Measurements from ENCODE around the gene C10orf95. TPM values are rescaled to one million over a fixed set of nuclear protein-coding genes. Genes with fewer than 3 reads are reported as not detected.

The C10orf95 gene
- total RNA-seq, 1 donor from 2014 or later = 2.9 TPM

DNA sequence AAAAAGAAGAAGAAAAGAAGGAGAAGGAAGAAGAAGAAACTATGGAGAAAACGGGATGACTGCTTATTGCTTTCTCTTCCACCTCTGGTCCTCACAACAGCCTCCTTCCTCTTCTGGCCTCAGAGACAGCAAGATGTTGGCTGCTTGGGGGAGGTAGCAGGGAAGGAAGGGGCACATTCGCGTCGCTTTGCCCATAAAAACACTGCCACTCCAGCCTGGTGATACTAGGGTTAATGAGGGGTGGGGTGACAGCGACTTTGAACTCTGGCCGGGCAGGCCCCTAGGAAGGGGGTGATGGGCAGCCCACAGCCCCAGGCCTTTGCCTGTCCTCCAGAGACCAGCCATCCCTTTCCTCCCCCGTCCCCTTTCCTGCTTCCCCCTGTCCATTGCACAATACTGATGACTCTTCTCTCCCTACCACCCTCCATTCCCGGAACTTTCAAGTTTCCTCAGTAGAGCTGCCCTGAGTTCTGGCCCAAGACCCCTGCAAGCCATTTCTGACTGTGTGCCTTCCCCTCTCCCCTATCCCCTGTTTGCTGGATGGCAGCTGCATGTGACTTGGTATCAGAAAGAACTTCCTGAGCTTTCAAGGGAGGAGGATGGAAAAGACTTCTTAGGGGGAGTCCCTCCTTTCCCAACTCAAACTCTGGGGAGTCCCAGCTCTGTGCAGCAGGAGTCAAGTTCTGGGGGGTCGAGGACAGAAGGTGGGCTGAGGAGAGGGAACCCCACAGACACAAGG is 16.8 kb downstream of the C10orf95 start:
- FAIRE-seq (no peak), DNase-seq (ENCODE audit: low read depth) (peak; percentile 60)
- Histone ChIP-seq H3K27me3 (ENCODE audit: control insufficient read depth, insufficient read depth, low read length) (no peaks in the 10 kb centered on the region), H3K36me3 (ENCODE audit: control insufficient read depth, insufficient read depth, low read length) (no peaks in the 10 kb centered on the region), H3K4me3 (ENCODE audit: low read depth, low read length) (no peak overlapping the region)
- TF ChIP-seq, protein P1, sequence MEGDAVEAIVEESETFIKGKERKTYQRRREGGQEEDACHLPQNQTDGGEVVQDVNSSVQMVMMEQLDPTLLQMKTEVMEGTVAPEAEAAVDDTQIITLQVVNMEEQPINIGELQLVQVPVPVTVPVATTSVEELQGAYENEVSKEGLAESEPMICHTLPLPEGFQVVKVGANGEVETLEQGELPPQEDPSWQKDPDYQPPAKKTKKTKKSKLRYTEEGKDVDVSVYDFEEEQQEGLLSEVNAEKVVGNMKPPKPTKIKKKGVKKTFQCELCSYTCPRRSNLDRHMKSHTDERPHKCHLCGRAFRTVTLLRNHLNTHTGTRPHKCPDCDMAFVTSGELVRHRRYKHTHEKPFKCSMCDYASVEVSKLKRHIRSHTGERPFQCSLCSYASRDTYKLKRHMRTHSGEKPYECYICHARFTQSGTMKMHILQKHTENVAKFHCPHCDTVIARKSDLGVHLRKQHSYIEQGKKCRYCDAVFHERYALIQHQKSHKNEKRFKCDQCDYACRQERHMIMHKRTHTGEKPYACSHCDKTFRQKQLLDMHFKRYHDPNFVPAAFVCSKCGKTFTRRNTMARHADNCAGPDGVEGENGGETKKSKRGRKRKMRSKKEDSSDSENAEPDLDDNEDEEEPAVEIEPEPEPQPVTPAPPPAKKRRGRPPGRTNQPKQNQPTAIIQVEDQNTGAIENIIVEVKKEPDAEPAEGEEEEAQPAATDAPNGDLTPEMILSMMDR (IDR thresholded peaks at IDR 0.05; ENCODE audit: insufficient read depth, low read length, severe bottlenecking) = no peak

DNA sequence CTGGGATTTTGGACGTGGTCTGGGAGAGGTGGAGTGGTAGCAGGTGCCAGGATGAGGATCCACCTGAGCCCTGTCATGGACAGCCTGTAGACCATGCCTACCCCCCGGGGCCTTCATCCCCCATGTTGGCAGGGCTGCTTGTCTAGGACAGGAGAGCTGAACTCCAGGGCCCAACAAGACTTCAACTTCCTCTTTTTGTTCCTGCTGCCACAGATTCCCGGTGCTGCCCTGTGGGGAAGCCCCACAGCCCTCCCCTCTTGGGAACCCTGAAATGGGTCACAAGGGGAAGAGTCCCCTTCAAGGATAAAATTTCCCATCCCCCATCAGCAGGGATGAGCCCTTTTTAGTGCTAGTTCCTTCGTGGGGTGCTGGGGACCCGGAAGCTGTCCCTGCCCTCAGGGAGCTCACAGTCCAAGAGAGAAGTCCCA is 17.7 kb downstream of the C10orf95 start:
- FAIRE-seq (no peak), DNase-seq (ENCODE audit: low read depth) (no peak)
- TF ChIP-seq, protein P1 (IDR thresholded peaks at IDR 0.05; ENCODE audit: insufficient read depth, low read length, severe bottlenecking) = no peak
- no peaks in the 10 kb centered on the region for H3K27me3 ChIP-seq (ENCODE audit: control insufficient read depth, insufficient read depth, low read length)
- H3K36me3 ChIP-seq (ENCODE audit: control insufficient read depth, insufficient read depth, low read length) = no peaks in the 10 kb centered on the region
- no peak overlapping the region for H3K4me3 ChIP-seq (ENCODE audit: low read depth, low read length)

DNA sequence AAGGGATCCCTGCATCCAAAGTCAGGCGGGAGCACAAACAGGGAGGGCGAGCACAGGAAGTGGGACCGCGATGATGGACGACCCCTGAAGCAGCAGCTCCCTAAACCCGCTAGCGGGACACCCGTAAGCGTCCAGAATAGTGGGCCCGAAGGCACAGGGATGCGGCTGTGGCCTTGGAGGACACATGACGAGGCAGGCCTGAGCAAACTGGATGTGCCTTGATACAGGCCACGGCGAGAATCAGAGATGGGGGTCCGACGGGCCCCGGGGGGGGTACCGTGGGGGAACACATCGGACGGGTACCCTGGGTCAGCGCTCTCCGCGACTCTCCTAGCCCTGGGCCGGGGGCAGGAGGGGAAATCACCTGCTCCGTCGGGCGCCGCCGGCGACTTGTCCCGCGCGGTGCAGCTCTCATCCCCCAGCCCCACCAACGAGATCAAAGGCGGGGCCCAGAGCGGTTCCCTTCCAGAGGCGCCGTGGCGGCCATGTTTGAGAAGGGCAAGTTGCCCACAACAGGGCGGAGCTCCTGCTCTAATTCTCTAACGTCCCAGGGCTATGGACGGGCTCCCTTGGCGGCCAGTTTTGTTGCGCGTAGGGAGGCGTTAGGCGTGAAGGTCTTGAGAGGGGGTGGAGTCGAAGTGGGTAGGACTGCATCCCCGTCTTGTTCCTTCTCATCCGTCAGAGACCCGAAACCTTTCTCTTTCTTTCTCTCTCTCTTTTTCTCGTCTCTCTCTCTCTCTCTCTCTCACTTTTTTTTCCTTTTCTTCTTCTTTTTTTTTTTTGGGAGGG is 19.0 kb downstream of the C10orf95 start, which contains the start of gene CUEDC2:
Gene CUEDC2 (minus strand): TSS at position 413 of the 789 bp plus-strand sequence. CDS start 7,386 bp downstream, outside the sequence.
- no peaks in the 10 kb centered on the region for H3K36me3 ChIP-seq (ENCODE audit: control insufficient read depth, insufficient read depth, low read length)
- DNase-seq (ENCODE audit: low read depth) (peak; percentile 86), FAIRE-seq (no peak)
- H3K4me3 ChIP-seq (ENCODE audit: low read depth, low read length) = peak within 1 kb of the TSS; percentile 67
- H3K27me3 ChIP-seq (ENCODE audit: control insufficient read depth, insufficient read depth, low read length) = no peaks in the 10 kb centered on the region
- TF ChIP-seq, protein P1 (IDR thresholded peaks at IDR 0.05; ENCODE audit: insufficient read depth, low read length, severe bottlenecking) = no peak

DNA sequence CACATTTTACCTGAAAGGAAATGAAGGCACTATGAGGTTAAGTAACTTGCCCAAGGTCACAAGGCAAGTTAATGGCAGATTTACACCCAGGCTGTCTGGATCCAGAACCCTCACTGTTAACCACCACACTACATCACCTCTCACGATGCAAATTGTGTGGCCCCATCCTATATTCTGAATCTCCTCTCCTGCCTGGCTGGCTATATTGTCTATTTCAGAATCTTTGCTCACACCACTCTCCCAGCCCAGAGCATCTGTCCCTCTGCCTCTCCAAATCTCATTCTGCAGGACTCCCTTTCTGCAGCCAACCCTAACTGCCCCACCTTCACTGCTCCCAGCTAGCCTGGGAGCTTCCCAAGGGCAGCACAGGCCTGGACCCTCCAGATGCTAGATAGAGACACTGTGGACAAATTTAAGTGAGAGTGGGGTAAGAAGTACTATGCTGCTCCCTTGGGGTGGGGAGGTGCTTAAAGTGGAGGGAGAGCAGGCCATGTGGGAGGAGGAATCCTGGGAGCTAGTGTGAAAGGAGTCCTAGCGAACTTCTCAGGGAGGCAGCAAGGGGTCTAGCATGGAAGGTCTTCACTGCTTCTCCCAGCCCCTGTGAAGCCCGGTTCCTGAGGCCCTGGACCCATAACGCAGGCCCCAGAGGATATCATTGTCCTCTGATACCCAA is 19.8 kb downstream of the C10orf95 start:
- TF ChIP-seq, protein P1 (IDR thresholded peaks at IDR 0.05; ENCODE audit: insufficient read depth, low read length, severe bottlenecking) = no peak
- H3K27me3 ChIP-seq (ENCODE audit: control insufficient read depth, insufficient read depth, low read length) = no peaks in the 10 kb centered on the region
- no peak for DNase-seq (ENCODE audit: low read depth)
- no peak for FAIRE-seq
- H3K4me3 ChIP-seq (ENCODE audit: low read depth, low read length) = peak overlapping the region; percentile 67
- no peaks in the 10 kb centered on the region for H3K36me3 ChIP-seq (ENCODE audit: control insufficient read depth, insufficient read depth, low read length)

DNA sequence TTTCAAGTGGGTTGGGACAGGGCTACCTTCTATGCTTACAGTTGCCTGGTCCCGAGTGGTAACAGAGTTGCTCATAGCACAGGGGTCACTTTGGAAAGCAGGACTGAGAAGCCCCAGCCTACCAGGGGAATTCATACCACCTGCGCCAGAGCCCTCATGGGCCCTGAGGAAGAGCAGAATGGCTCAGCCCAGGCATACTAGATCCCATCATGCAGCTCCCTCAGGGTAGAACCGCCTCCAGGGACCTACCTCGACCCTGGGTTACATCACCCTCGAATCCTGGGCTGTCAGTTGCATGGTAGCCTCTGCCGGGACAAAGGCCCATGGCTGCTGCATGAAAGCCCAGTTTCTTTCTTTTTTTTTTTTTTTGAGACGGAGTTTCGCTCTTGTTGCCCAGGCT is 21.9 kb downstream of the C10orf95 start:
- TF ChIP-seq, protein P1 (IDR thresholded peaks at IDR 0.05; ENCODE audit: insufficient read depth, low read length, severe bottlenecking) = no peak

More for the DNA sequence above, 21.9 kb downstream of the C10orf95 start:
- H3K36me3 ChIP-seq (ENCODE audit: control insufficient read depth, insufficient read depth, low read length) = no peaks in the 10 kb centered on the region
- no peak for DNase-seq (ENCODE audit: low read depth)
- no peak for FAIRE-seq
- no peak overlapping the region for H3K4me3 ChIP-seq (ENCODE audit: low read depth, low read length)
- H3K27me3 ChIP-seq (ENCODE audit: control insufficient read depth, insufficient read depth, low read length) = no peaks in the 10 kb centered on the region
